HG03457 (cell line): Measurements from ENCODE around the gene SGSH.
A peak's percentile ranks its signal among the peaks of the same experiment; 100 is the strongest.

Experiments
- ATAC-seq: cut with Tn5 transposase; IDR thresholded peaks from one replicate; pipeline ENCODE4 v1.9.1; 2021; ENCODE audit warnings: moderate number of reproducible peaks; ENCODE audit not compliant: unreplicated experiment

Gene SGSH

GRCh38 chr17:80227666-80228065, 7.5 kb upstream of the SGSH start:
- ATAC-seq = no peak

GRCh38 chr17:80227156-80227555, 7.0 kb upstream of the SGSH start:
- no peak for ATAC-seq

- ATAC-seq = no peak
These were observed 5.1 kb upstream of the SGSH start for GRCh38 chr17:80225230-80225629.

GRCh38 chr17:80224683-80225082, 4.5 kb upstream of the SGSH start:
- ATAC-seq = no peak

- no peak for ATAC-seq
These were observed 3.8 kb upstream of the SGSH start for GRCh38 chr17:80223838-80224497.

- ATAC-seq = no peak
These were observed 3.1 kb upstream of the SGSH start for GRCh38 chr17:80223142-80223815.

GRCh38 chr17:80222376-80223141, 2.4 kb upstream of the SGSH start:
- no peak for ATAC-seq

GRCh38 chr17:80221351-80222105, 1.4 kb upstream of the SGSH start:
- no peak for ATAC-seq

- ATAC-seq = no peak
These were observed 643 bp upstream of the SGSH start for GRCh38 chr17:80220736-80221215.

- ATAC-seq = peak; percentile 15
These were observed 425 bp downstream of the SGSH start for GRCh38 chr17:80219763-80220053.

- peak; percentile 40 for ATAC-seq
These were observed 945 bp downstream of the SGSH start for GRCh38 chr17:80219013-80219762.

GRCh38 chr17:80218391-80218790, 1.7 kb downstream of the SGSH start:
- ATAC-seq = no peak

- no peak for ATAC-seq
These were observed 2.3 kb downstream of the SGSH start for GRCh38 chr17:80217703-80218362.

GRCh38 chr17:80216473-80217456, 3.4 kb downstream of the SGSH start:
- ATAC-seq = no peak

GRCh38 chr17:80214878-80215210, 5.3 kb downstream of the SGSH start:
- ATAC-seq = no peak

GRCh38 chr17:80214012-80214877, 5.9 kb downstream of the SGSH start:
- ATAC-seq = no peak

- no peak for ATAC-seq
These were observed 6.5 kb downstream of the SGSH start for GRCh38 chr17:80213643-80213975.

GRCh38 chr17:80212962-80213642, 7.0 kb downstream of the SGSH start:
- no peak for ATAC-seq
